PFSK-1 (cell line): ENCODE data around the gene USP34.

ENCODE experiments used
- TAF1 ChIP-seq: IDR thresholded peaks from 2 replicates; pipeline ENCODE4 v1.6.1; 2012; ENCODE audit warnings: low read length, control low read depth, borderline replicate concordance; ENCODE audit not compliant: insufficient read depth
- TF ChIP-seq, protein P1 (sequence below), 2 experiments: IDR thresholded peaks; 2 replicates each; pipeline versions ENCODE4 v1.6.1 to v1.8.0; 2011 to 2012; ENCODE audit warnings: low read depth in 2 of 2, low read length in 2 of 2, control low read depth in 1 of 2, inconsistent platforms in 1 of 2, mild to moderate bottlenecking in 1 of 2, moderate library complexity in 1 of 2; ENCODE audit not compliant: insufficient read depth in 1 of 2

DNA sequence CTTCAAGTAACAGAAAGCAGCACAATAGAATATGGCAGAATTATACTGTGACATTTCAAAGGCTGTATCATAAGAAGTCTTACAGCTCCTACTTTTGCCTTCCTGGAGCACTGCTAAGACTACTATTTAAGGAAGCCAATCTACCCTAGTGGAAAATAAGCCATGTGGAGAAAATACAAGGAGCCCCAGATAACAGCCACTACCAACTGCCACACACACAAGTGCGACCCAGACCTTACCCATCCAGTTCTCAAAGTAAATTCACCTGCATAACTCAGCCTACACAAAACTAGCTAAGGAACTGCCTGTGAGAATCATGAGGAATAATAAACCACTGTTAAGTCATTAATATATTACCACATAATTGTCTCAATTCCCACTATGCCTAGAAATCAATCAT, 66.4 kb downstream of the USP34 start:
- TF ChIP-seq TAF1 = no peak
- TF ChIP-seq, protein P1, sequence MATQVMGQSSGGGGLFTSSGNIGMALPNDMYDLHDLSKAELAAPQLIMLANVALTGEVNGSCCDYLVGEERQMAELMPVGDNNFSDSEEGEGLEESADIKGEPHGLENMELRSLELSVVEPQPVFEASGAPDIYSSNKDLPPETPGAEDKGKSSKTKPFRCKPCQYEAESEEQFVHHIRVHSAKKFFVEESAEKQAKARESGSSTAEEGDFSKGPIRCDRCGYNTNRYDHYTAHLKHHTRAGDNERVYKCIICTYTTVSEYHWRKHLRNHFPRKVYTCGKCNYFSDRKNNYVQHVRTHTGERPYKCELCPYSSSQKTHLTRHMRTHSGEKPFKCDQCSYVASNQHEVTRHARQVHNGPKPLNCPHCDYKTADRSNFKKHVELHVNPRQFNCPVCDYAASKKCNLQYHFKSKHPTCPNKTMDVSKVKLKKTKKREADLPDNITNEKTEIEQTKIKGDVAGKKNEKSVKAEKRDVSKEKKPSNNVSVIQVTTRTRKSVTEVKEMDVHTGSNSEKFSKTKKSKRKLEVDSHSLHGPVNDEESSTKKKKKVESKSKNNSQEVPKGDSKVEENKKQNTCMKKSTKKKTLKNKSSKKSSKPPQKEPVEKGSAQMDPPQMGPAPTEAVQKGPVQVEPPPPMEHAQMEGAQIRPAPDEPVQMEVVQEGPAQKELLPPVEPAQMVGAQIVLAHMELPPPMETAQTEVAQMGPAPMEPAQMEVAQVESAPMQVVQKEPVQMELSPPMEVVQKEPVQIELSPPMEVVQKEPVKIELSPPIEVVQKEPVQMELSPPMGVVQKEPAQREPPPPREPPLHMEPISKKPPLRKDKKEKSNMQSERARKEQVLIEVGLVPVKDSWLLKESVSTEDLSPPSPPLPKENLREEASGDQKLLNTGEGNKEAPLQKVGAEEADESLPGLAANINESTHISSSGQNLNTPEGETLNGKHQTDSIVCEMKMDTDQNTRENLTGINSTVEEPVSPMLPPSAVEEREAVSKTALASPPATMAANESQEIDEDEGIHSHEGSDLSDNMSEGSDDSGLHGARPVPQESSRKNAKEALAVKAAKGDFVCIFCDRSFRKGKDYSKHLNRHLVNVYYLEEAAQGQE (IDR thresholded peaks at IDR 0.05; ENCODE audit: insufficient read depth in 1 of 2, low read depth in 2 of 2, low read length in 2 of 2) = no peak
